ENCODE measurements around the gene PRXL2C. TPM values are rescaled to one million over a fixed set of nuclear protein-coding genes. Genes with fewer than 3 reads are reported as not detected.

PRXL2C gene
- total and polyA plus RNA-seq, 2 of the 8 experiments (the other 6 are each of a cell fraction or from before 2014, with no cell fraction given): 2.8 to 7.3 TPM

GRCh38 chr9:96618209-96619123, 36.7 kb downstream of the PRXL2C start:
- H2AFZ ChIP-seq (ENCODE audit: low read length): no peak overlapping the region

More at GRCh38 chr9:96618209-96619123, 36.7 kb downstream of the PRXL2C start:
- Histone ChIP-seq H4K8ac (ENCODE audit: extremely low read depth, insufficient read depth, low read length) (peak overlapping the region; percentile 71; the same call in 1 of the 2 replicates), H3K79me2 (ENCODE audit: control insufficient read depth in 1 of 2, insufficient read depth in 2 of 2, low read length in 2 of 2) (peaks cover 2 to 49% of the 10 kb centered on the region in 2 experiments; a peak in 2 of 4 replicates), H3K18ac (ENCODE audit: extremely low read depth, low read length) (no peak overlapping the region), H3K4ac (replicated peaks; ENCODE audit: insufficient read length, low read depth, low read length) (no peak overlapping the region), H4K5ac (ENCODE audit: insufficient read length, low read depth, low read length) (no peak overlapping the region), H3K23ac (ENCODE audit: insufficient read length) (no peak overlapping the region), H3K9ac (replicated peaks in 1 of 4; ENCODE audit: extremely low read depth in 1 of 4, low read depth in 3 of 4, low read length in 3 of 4) (peak overlapping the region in 1 of 4 experiments; percentile 36; a peak in 3 of 7 replicates), H3K14ac (ENCODE audit: insufficient read length) (no peak overlapping the region), H4K20me1 (replicated peaks in 1 of 2; ENCODE audit: control insufficient read depth in 1 of 2, insufficient read depth in 2 of 2, low read length in 2 of 2) (peaks cover 15% of the 10 kb centered on the region in 2 experiments), H3K4me3 (ENCODE audit: extremely low read depth in 1 of 4, insufficient read depth in 2 of 4, low read depth in 3 of 4, low read length in 4 of 4) (peak overlapping the region; percentile 51 to 85 (median 72)), H2BK12ac (ENCODE audit: low read depth, low read length) (no peak overlapping the region), H3K79me1 (ENCODE audit: low read depth, low read length) (peaks cover 5% of the 10 kb centered on the region; the same call in 1 of the 2 replicates), H4K91ac (replicated peaks; ENCODE audit: insufficient read length, low read length) (no peak overlapping the region), H2BK5ac (ENCODE audit: low read depth, low read length) (no peak overlapping the region; the same call in 1 of the 2 replicates), H3K27me3 (replicated peaks in 1 of 4; ENCODE audit: control insufficient read depth in 3 of 4, extremely low read depth in 1 of 4, insufficient read depth in 3 of 4, low read length in 3 of 4) (peaks cover 0 to 13% (median 6%) of the 10 kb centered on the region in 4 experiments; a peak in 5 of 7 replicates), H3K9me3 (ENCODE audit: insufficient read depth in 2 of 2, low read depth in 1 of 2, low read length in 1 of 2) (no peaks in the 10 kb centered on the region), H2BK15ac (ENCODE audit: low read length) (no peak overlapping the region), H3K23me2 (ENCODE audit: low read depth, low read length) (peaks cover 17% of the 10 kb centered on the region), H3K4me1 (replicated peaks in 1 of 4; ENCODE audit: control insufficient read depth in 3 of 4, insufficient read depth in 4 of 4, low read length in 3 of 4) (peaks cover 4 to 12% (median 10%) of the 10 kb centered on the region in 4 experiments), H3K36me3 (ENCODE audit: control insufficient read depth in 2 of 4, insufficient read depth in 4 of 4, low read length in 3 of 4) (no peaks in the 10 kb centered on the region), H2BK120ac (replicated peaks; ENCODE audit: low read depth, low read length) (no peak overlapping the region), H2AK5ac (ENCODE audit: low read depth, low read length) (no peak overlapping the region), H3K4me2 (ENCODE audit: insufficient read depth in 1 of 2, low read depth in 2 of 2, low read length in 2 of 2) (peak overlapping the region; percentile 81 to 98), H3K56ac (replicated peaks; ENCODE audit: insufficient read length, low read depth, low read length) (no peak overlapping the region), H3K27ac (ENCODE audit: low read depth, low read length) (no peak overlapping the region), H2BK20ac (ENCODE audit: low read length) (no peak overlapping the region)
- TF ChIP-seq RFX5 (IDR thresholded peaks at IDR 0.05; ENCODE audit: borderline replicate concordance, low read depth, low read length) (no peak), ASH2L (IDR thresholded peaks at IDR 0.05; ENCODE audit: low read length) (peak; percentile 36), NANOG (IDR thresholded peaks at IDR 0.05; ENCODE audit: insufficient read depth, low read depth, low read length, poor library complexity, severe bottlenecking) (no peak), PHF8 (conservative IDR thresholded peaks at IDR 0.05; ENCODE audit: low read depth, low read length) (0 out of 2 replicates have a peak, but pooled peaks have one; percentile 37), CHD1 (IDR thresholded peaks at IDR 0.05; ENCODE audit: low read depth, low read length) (no peak), SIRT6 (IDR thresholded peaks at IDR 0.05; ENCODE audit: low read length) (no peak)
- FAIRE-seq (no peak), DNase-seq (ENCODE audit: low read depth in 1 of 2, low spot score in 2 of 2) (no peak)
- ChIA-PET POLR2A (ENCODE audit: partially characterized antibody) (interaction anchor here (1.0 to 1.5 kb wide), 3 partner anchors 10 to 1015 kb away, joined by 3 to 6 read pairs (median 4); partner anchors contain the start of genes NCBP1 and TSTD2), CTCF (ENCODE audit: partially characterized antibody) (interaction anchor here (0.6 to 1.8 kb wide), 7 partner anchors 10 to 1504 kb away, joined by 3 to 7 read pairs (median 3); no protein-coding TSS in a partner anchor)
- 17% methylated on average over 32 of the region's 69 CpGs; no CpG with 5 or more reads in 1 of the 2 experiments for WGBS, 2 experiments (ENCODE audit: extremely low coverage in 1 of 2, insufficient coverage in 1 of 2, insufficient read length in 1 of 2, insufficient replicate concordance in 2 of 2, low coverage in 1 of 2, low lambda C conversion rate in 2 of 2, missing lambda C conversion rate in 1 of 2)
